Suppressor macrophage (primary cell): ENCODE data around the gene CDC42.

Experiments used
- DNase-seq, 4 experiments: peaks; one replicate each; pipeline ENCODE4 v3.0.0-alpha.2; 2020 to 2022

The CDC42 gene

GRCh38 chr1:22038036-22038435 is 14.5 kb upstream of the CDC42 start:
- peak in 1 of 4 experiments; percentile 19 for DNase-seq

GRCh38 chr1:22039594-22040285 is 12.8 kb upstream of the CDC42 start:
- peak; percentile 60 to 78 (median 76) for DNase-seq

- DNase-seq = no peak
Measured at GRCh38 chr1:22040286-22040623, 12.3 kb upstream of the CDC42 start.

GRCh38 chr1:22041505-22041904 is 11.0 kb upstream of the CDC42 start:
- DNase-seq = no peak

GRCh38 chr1:22043198-22043769 is 9.2 kb upstream of the CDC42 start:
- DNase-seq = no peak

GRCh38 chr1:22044690-22045420 is 7.7 kb upstream of the CDC42 start:
- DNase-seq = no peak

- no peak for DNase-seq
Measured at GRCh38 chr1:22045604-22046228, 6.8 kb upstream of the CDC42 start.

GRCh38 chr1:22048351-22049192 is 3.9 kb upstream of the CDC42 start:
- peak; percentile 67 to 86 (median 76) for DNase-seq

- DNase-seq = no peak
Measured at GRCh38 chr1:22050330-22050729, 2.2 kb upstream of the CDC42 start.

- no peak for DNase-seq
Measured at GRCh38 chr1:22051607-22052114, 848 bp upstream of the CDC42 start.

- DNase-seq = peak; percentile 65 to 89 (median 83)
Measured at GRCh38 chr1:22053017-22053860, 730 bp downstream of the CDC42 start.

- peak in 2 of 4 experiments; percentile 59 to 61 for DNase-seq
Measured at GRCh38 chr1:22053861-22054770, 1.6 kb downstream of the CDC42 start.

- DNase-seq = no peak
Measured at GRCh38 chr1:22055463-22055862, 3.0 kb downstream of the CDC42 start.

- no peak for DNase-seq
Measured at GRCh38 chr1:22056043-22056442, 3.5 kb downstream of the CDC42 start.

- peak in 1 of 4 experiments; percentile 34 for DNase-seq
Measured at GRCh38 chr1:22056936-22057335, 4.4 kb downstream of the CDC42 start.

- no peak for DNase-seq
Measured at GRCh38 chr1:22057861-22058260, 5.4 kb downstream of the CDC42 start.

- DNase-seq = no peak
Measured at GRCh38 chr1:22064751-22065402, 12.4 kb downstream of the CDC42 start.

GRCh38 chr1:22071511-22071910 is 19.0 kb downstream of the CDC42 start:
- DNase-seq = no peak

GRCh38 chr1:22074803-22075202 is 22.3 kb downstream of the CDC42 start:
- no peak for DNase-seq

GRCh38 chr1:22075718-22076117 is 23.2 kb downstream of the CDC42 start:
- DNase-seq = peak; percentile 30 to 77 (median 49)
